Stimulated activated CD8-positive, alpha-beta memory T cell treated with anti-CD3 and anti-CD28 coated beads, Interleukin-15, amount 100 ng/mL, for 4 hours (primary cell): ENCODE measurements around the gene CDH13.

ENCODE experiments used
- DNase-seq, 2 donors: peaks; one replicate each; pipeline ENCODE4 v3.0.0-alpha.2; 2020; ENCODE audit warnings: low read depth in 2 of 2

The CDH13 gene

GRCh38 chr16:82628088-82628423 lies 1.3 kb downstream of the CDH13 start:
- no peak for DNase-seq

GRCh38 chr16:82628711-82629110 lies 1.9 kb downstream of the CDH13 start:
- DNase-seq, result no peak

DNA sequence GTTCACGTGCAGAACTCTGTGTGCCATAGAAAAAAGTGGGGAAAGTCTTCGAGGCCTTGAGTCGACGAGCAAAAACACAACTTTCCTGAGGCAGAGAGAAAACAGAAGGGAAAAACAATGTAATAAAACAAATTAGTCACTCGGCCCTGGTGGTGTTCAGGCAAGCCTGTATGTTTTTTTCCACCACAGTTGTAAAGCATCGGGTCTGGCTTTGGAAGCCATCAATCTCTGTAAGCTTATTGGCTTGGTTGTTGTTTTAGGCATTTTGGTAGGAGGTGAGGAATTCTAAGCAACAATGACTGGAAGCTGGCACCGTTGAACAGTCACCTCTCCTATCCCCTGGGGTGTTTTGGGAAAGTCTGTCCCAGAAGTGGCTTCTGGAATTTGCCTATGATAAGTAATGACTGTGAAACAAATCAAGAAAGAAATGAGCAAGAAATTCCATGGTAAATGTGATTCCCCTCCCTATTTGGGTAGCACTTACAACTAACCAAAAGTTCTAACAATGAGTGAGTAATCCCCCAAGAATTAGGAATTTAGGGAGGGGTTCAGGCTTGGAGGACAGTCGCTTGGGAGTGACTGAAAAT lies 2.8 kb downstream of the CDH13 start:
- DNase-seq, result no peak

DNA sequence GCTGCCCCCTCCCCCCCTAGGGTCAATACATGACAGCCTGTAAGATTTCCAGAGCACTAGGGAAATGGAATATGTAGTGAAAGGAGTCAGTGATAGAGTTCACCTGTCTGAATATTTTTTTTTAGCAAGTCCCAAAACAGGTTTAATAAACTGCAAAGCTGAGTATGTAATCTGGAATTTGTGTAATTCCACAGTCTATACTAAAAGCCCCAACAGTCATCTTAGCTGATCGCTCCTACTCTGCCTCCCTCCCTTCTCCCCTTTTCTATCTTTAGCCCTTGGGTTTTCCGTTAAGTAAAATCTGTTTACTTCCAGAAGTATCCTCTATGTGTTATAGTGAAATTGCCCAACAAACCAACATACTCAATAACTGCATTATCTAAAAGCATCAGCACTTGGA lies 3.5 kb downstream of the CDH13 start:
- DNase-seq, result no peak

- DNase-seq, result no peak
Observed at GRCh38 chr16:82630688-82631087, 3.9 kb downstream of the CDH13 start.

GRCh38 chr16:82631701-82632685 lies 5.2 kb downstream of the CDH13 start:
- DNase-seq, result no peak

- no peak for DNase-seq
Observed at GRCh38 chr16:82633964-82634600, 7.3 kb downstream of the CDH13 start.

GRCh38 chr16:82634955-82635610 lies 8.3 kb downstream of the CDH13 start:
- no peak for DNase-seq

GRCh38 chr16:82636485-82636884 lies 9.7 kb downstream of the CDH13 start:
- DNase-seq, result no peak

DNA sequence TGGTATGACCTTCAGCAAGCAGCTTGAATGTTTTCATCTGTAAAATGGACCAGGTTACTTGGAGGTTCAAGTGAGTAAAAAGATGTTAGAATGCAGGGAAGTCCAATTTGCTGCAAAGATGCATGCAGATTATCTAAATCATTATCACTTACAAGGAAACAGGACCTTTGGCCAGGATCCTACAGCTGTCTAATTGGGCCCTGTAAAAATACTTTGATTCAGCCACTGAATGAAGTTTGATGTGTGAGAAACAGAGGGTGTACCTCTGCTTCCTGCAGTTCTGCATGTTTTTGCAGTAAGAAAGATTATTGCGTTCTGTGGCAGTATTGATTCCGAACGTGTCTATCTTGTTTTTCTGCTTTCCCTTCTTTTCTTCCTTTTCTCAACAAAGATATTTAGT lies 10.2 kb downstream of the CDH13 start:
- no peak for DNase-seq

- no peak for DNase-seq
Observed at GRCh38 chr16:82638095-82638798, 11.5 kb downstream of the CDH13 start.

DNA sequence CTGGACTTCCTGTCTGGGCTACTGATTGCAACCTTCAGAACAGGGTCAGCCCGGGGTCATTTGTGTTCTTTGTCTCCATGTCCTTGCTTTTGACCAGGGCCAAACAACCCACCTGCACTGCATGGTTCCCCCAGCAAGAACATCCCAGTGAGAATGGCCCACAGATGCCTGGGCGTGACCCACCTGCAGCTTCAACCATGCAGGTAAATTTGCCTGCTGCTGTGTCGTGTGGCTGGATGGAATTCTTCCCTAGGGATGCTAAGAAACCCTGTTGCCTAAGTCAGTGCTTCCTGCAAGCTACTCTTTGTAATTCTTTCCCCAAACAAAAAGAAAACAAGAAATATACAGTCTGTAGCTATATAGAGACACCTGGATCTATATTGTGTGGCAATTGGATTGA lies 12.5 kb downstream of the CDH13 start:
- no peak for DNase-seq

DNA sequence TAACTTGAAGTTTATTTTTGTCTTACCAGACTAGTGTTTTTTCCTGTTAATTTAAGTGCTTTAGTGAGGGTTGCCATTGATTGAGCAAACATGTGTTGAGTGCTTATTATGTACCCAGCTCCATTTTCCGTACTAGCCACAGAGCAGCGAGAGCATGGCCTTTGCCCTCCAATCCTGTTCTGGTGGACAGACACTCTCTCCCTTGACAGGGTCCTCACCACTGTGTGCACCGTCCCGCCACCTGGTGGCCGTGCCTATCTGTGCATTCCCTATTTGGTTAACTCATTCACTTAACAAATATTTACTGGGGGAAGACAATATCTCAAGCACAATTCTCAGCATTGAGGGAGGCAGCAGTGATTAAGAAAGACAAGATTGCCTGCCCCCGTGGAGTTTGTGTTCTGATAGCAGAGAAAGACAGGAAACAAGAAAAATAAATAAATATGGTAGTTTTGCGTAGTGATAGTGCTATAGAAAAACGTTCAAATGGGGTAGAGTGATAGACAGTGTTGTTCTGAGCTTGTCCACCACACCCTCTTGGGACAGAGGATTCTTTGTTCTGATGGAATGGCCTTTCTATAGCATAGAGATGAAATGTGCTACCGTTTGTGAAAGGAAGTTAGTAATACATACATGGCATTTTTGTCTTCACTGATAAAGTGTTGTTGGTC lies 13.0 kb downstream of the CDH13 start:
- no peak for DNase-seq

- no peak for DNase-seq
Observed at GRCh38 chr16:82641336-82641984, 14.7 kb downstream of the CDH13 start.

DNA sequence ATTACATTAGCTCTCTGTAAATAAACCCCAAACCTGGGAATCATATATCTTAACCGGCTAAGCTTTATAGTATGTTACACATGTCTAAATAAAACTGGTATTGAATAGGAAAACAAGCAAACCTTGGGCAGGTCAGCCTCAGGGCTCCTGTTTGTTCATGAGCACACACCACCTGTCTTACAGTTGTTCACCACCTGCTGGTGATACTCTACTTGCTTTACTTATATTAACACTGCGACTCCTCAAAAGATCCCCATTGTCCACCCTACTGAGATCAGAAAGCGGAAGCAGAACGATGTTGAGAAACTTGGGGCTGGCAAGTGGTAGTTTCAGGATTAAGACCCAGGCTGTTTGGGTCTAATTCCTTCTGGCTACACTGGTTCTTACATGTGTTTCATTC lies 16.4 kb downstream of the CDH13 start:
- DNase-seq, result no peak

GRCh38 chr16:82643936-82644630 lies 17.3 kb downstream of the CDH13 start:
- DNase-seq, result no peak

- DNase-seq, result no peak
Observed at GRCh38 chr16:82646504-82646903, 19.7 kb downstream of the CDH13 start.

DNA sequence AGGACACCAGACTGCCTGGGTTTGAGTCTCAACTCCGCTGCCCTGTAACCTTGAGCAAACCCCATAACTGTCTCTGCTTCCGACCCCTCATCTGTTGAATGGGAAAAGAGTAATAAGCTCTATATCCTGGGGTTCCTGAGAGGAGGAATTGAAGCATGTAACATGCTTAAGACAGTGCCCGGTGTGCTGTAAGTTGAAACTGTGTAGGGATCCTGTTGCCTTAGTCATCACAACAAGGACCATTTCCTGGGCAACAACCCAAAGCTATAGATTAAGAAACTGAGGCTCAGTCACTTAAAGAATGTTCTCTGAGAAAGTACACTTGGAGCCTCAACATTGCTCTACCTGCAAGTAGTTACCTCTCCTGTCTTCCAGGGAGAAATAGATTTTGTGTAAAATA lies 23.0 kb downstream of the CDH13 start:
- DNase-seq, result no peak

DNA sequence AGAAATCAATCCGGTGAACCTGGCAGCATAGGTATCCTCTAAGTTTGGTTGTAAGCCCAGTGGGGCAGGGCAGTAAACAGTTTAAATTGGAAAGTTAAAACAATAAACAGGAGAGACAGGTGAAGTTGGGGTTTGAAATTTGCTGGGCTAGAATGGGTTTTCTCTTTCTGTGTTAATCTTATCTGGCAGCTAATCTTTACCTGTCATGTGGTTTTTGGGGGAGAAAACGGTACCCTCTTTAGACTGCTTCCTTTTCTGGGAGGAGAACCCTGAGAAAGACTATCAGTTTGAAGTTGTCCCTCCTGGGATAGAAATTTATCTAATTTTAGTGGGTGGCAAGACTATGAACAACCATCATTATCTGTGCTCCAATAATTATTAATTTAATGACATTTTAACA lies 24.0 kb downstream of the CDH13 start:
- no peak for DNase-seq
